ENCODE measurements around the gene LRRC72.
"Not testable (repeated sequence)": the region's sequence is repeated elsewhere in the genome, so short reads cannot be mapped to it uniquely, and the experiment has no call there.

The LRRC72 gene

DNA sequence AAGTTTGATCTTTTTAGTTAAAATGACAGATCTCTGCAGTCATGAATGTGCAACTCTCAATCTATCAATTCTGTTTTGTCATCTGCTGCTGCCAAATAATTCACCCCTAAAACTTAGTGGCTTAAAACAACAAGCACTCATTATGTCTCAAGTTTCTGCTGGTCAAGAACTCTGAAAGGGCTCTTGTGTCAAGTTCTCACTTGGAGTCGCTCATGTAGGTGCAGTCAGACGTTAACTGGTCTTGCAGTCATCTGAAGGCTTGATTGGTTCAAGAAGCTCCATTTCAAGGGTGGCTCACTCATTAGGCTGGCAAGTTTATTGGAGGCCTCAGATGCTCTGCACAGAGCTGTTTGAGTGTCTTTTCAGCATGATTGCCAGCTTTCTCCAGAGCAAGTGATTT lies 28.5 kb upstream of the LRRC72 start:
- no peaks in the 10 kb centered on the region for H3K36me3 ChIP-seq
- H3K4me3 ChIP-seq = no peak overlapping the region
- no peaks in the 10 kb centered on the region for H3K27me3 ChIP-seq
- no peaks in the 10 kb centered on the region for H3K4me1 ChIP-seq
- no peak for TF ChIP-seq Cebpa-rat (IDR thresholded peaks at IDR 0.05)
- H3K27ac ChIP-seq = no peak overlapping the region
- no peak overlapping the region for H3K4me2 ChIP-seq
- H4K20me1 ChIP-seq = no peaks in the 10 kb centered on the region
- no peaks in the 10 kb centered on the region for H3K9me3 ChIP-seq (replicated peaks in 1 of 11)
- no peak overlapping the region for H3K9ac ChIP-seq

DNA sequence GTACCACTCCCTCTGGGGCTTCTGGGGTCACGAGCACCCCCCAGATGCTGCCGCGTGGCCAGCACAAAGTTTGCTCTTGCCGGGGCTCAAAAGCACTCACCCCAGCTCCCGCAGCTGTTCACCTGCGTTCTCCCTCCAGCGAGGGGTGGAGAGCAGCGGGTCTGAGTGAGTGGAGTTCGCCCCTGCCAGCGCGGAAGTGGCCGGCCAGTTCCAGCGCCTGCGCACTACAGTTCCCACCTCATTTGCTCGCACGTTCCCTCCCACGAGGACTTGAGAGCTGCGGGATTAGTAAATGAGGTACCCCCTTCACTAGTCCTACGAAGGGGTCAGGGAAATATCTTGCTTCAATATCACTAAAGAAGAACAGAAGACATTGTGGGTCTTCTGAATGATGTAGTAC lies 24.3 kb upstream of the LRRC72 start:
- Histone ChIP-seq H4K20me1 (no peaks in the 10 kb centered on the region), H3K36me3 (no peaks in the 10 kb centered on the region), H3K4me1 (no peaks in the 10 kb centered on the region), H3K27me3 (no peaks in the 10 kb centered on the region), H3K27ac (no peak overlapping the region), H3K9ac (no peak overlapping the region), H3K4me2 (no peak overlapping the region), H3K4me3 (no peak overlapping the region), H3K9me3 (replicated peaks in 1 of 11) (no peaks in the 10 kb centered on the region)
- no peak for TF ChIP-seq Cebpa-rat (IDR thresholded peaks at IDR 0.05)

DNA sequence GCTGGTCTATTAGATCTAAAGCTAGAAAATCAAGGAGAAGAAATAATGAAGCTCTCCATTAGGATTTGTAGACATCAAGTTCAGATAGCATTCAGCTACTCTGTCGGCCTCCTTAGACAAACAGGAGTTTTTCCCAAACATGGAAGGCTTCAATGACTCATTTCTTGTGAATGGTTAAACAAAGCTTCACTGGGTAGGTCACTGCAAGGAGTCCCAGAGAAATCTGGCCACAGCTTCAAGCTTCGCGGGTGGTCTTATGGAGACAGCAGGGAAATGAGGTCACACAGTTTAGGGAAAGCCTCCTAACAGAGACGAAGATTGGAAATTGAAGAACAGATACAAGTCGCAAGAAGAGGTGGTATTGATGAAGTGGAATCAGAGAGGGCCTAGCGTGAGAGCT lies 22.6 kb upstream of the LRRC72 start:
- no peak overlapping the region for H3K4me2 ChIP-seq
- H4K20me1 ChIP-seq = no peaks in the 10 kb centered on the region

DNA sequence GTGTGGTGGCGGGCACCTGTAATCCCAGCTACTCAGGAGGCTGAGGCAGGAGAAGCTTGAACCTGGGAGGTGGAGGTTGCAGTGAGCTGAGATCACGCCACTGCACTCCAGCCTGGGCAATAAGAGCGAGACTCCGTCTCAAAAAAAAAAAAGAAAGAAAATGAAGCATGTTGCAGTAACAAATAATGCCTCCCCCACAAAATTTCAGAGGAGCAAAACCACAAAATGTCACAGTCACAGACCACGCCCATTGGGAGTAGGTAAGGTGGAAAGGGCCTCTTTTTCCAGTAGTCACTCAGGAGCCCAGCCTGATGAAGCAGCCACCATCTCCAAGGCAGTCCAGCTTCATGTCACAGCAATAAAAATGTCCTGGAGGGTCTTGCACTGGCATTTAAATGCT lies 20.2 kb upstream of the LRRC72 start:
- H4K20me1 ChIP-seq; H3K27me3 ChIP-seq; H3K4me3 ChIP-seq; H3K4me1 ChIP-seq; H3K9ac ChIP-seq; H3K4me2 ChIP-seq; H3K27ac ChIP-seq; H3K36me3 ChIP-seq; H3K9me3 ChIP-seq (replicated peaks in 1 of 11): not testable (repeated sequence)

More for the DNA sequence above, 22.6 kb upstream of the LRRC72 start:
- Histone ChIP-seq H3K4me1 (no peaks in the 10 kb centered on the region), H3K27me3 (no peaks in the 10 kb centered on the region), H3K27ac (no peak overlapping the region), H3K36me3 (no peaks in the 10 kb centered on the region), H3K4me3 (no peak overlapping the region), H3K9me3 (replicated peaks in 1 of 11) (no peaks in the 10 kb centered on the region), H3K9ac (no peak overlapping the region)
- TF ChIP-seq Cebpa-rat (IDR thresholded peaks at IDR 0.05) = no peak

DNA sequence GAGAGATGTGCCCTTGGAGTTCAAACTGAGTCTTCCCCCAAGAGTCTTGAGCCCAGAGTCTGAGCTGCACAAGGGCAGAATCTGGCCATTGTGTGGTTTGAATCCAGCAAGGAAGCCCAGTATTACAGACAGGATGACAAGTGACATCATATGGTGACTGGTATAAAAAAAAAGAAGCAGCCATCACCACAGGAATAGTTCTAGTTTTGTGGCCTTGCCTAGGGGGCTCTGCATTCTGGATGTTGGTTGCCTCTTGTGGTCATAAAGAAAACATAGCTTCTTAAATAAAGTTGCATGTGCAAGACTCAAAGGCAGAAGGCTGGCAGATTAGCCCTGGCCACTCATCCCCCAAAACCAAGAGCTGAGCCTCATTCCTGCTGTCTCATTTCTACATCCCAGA lies 16.8 kb upstream of the LRRC72 start:
- no peak overlapping the region for H3K9ac ChIP-seq
- no peaks in the 10 kb centered on the region for H4K20me1 ChIP-seq
- no peak for TF ChIP-seq Cebpa-rat (IDR thresholded peaks at IDR 0.05)
- H3K36me3 ChIP-seq = no peaks in the 10 kb centered on the region
- H3K27ac ChIP-seq = no peak overlapping the region
- no peaks in the 10 kb centered on the region for H3K4me1 ChIP-seq
- no peaks in the 10 kb centered on the region for H3K9me3 ChIP-seq (replicated peaks in 1 of 11)
- no peak overlapping the region for H3K4me2 ChIP-seq
- H3K4me3 ChIP-seq = no peak overlapping the region
- H3K27me3 ChIP-seq = no peaks in the 10 kb centered on the region

DNA sequence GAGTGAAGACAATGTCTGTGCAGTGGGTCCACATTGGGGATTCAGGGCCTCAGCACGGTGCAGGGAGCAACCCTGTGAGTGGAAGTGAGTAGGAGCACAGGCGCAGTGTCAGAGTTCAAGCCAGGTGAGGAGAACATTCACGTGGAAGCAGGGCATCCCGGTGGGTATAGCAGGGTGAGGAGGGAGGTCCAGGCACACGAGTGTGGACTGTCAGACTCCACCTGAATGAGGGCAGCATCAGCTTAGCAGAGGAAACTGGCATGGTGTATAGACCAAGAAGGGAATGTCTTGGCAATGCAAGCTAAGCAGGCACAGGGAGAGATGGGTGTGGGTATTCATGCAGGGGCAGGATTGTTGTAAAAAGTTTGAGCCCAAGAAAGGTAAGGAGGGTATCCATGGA lies 15.3 kb upstream of the LRRC72 start:
- TF ChIP-seq Cebpa-rat (IDR thresholded peaks at IDR 0.05) = no peak

DNA sequence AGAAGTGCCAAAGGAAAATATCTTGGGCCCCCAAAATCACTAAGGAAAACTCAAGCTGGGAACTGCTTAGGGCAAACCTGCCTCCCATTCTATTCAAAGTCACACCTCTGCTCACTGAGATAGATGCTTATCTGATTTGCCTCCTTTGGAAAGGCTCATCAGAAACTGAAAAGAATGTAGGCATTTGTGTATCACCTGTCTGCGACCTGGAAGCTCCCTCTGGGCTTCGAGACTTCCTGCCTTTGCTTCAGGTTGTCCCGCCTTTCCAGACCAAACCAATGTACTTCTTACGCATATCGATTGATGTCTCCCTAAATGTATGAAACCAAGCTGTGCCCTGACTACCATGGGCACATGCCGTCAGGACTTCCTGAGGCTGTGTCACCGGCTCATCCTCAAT lies 14.5 kb upstream of the LRRC72 start:
- H3K4me1 ChIP-seq = no peaks in the 10 kb centered on the region
- no peaks in the 10 kb centered on the region for H3K36me3 ChIP-seq
- no peak overlapping the region for H3K27ac ChIP-seq
- no peak overlapping the region for H3K4me2 ChIP-seq
- no peak overlapping the region for H3K9ac ChIP-seq
- H3K4me3 ChIP-seq = no peak overlapping the region
- no peaks in the 10 kb centered on the region for H3K27me3 ChIP-seq
- TF ChIP-seq Cebpa-rat (IDR thresholded peaks at IDR 0.05) = no peak
- H3K9me3 ChIP-seq (replicated peaks in 1 of 11) = no peaks in the 10 kb centered on the region
- H4K20me1 ChIP-seq = no peaks in the 10 kb centered on the region

More for the DNA sequence above, 15.3 kb upstream of the LRRC72 start:
- H4K20me1 ChIP-seq = no peaks in the 10 kb centered on the region
- no peak overlapping the region for H3K27ac ChIP-seq
- H3K9me3 ChIP-seq (replicated peaks in 1 of 11) = no peaks in the 10 kb centered on the region
- H3K4me2 ChIP-seq = no peak overlapping the region
- H3K27me3 ChIP-seq = no peaks in the 10 kb centered on the region
- no peak overlapping the region for H3K9ac ChIP-seq
- no peaks in the 10 kb centered on the region for H3K36me3 ChIP-seq
- H3K4me3 ChIP-seq = no peak overlapping the region
- no peaks in the 10 kb centered on the region for H3K4me1 ChIP-seq

DNA sequence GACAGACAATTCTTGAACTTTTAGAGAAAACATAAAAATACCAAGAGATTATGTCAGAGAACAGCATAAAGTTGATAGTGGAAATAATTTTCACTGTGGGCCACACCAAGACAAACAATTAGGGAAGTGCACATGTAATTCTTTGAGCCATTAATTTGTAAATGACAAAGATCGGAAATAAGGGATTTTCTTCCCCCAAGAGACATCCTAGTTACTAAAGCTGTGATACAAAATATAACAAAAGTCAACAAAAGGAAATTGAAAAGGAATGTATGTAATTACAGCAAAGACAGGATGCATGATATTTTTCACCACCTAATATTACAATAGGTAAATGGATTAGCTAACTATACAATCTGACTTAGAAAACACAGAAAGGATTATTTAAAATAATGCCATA lies 12.4 kb upstream of the LRRC72 start:
- H3K9ac ChIP-seq = no peak overlapping the region
- no peaks in the 10 kb centered on the region for H3K36me3 ChIP-seq
- no peaks in the 10 kb centered on the region for H4K20me1 ChIP-seq
- no peak overlapping the region for H3K27ac ChIP-seq
- H3K4me2 ChIP-seq = no peak overlapping the region
- H3K4me1 ChIP-seq = no peaks in the 10 kb centered on the region
- H3K9me3 ChIP-seq (replicated peaks in 1 of 11) = no peaks in the 10 kb centered on the region
- H3K4me3 ChIP-seq = no peak overlapping the region
- H3K27me3 ChIP-seq = no peaks in the 10 kb centered on the region
- TF ChIP-seq Cebpa-rat (IDR thresholded peaks at IDR 0.05) = no peak

DNA sequence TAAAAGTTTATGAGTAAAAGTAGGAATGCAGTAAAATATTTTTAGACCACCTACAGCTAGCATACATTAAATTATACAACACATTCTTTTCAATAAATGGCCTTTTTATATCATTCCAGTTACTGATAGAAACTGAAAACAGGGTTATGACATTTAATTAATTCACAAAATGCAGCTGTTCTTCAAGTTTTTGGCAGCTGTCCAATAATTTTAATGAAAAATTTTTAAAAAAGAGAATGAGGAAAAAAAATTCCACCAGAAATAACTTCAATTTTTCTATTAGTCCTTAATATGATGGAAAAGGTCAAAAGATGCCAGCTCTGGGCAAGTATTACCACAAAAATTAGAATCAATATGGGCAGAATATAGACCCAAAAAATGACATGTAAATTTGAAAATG lies 11.9 kb upstream of the LRRC72 start:
- Histone ChIP-seq H3K27ac (no peak overlapping the region), H3K9ac (no peak overlapping the region), H4K20me1 (no peaks in the 10 kb centered on the region), H3K4me2 (no peak overlapping the region), H3K4me1 (no peaks in the 10 kb centered on the region), H3K36me3 (no peaks in the 10 kb centered on the region), H3K4me3 (no peak overlapping the region), H3K27me3 (no peaks in the 10 kb centered on the region), H3K9me3 (replicated peaks in 1 of 11) (no peaks in the 10 kb centered on the region)
- TF ChIP-seq Cebpa-rat (IDR thresholded peaks at IDR 0.05) = no peak

DNA sequence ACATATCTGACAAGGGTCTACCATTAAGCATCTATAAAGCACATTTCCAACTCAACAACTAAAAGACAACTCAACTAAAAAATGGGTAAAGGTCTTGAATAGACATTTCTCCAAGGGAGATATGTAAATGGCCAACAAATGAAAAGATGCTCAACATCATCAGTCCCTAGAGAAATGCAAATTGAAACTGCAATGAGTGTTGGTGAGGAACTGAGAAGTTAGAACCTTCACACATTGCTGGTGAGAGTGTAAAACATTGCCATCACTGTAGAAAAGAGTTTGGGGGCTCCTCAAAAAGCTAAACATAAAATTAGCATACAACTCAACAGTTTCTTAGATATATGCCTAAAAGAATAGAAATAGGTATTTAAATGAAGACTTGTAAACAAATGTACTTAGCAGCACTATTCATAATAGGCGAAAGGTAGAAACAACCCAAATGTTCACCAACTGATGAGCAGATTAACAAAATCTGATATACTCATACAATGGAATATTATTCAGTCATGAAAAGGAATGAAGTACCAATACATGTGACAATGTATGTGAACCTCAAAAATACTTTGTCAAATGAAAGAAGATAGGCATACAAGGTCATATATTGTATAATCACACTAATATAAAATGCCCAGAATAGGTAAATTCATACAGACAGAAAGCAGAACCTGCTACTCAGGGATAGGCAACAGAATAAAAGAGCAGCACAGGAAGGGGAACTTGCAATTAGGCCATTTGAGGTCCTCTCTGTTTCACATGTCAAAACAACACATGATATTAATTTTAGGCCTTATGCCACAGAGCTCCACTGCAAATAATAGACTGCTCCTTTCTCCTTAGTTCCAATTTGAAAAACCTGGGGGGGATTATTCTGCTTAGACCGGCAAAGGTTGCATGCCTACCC lies 10.6 kb upstream of the LRRC72 start:
- Histone ChIP-seq H4K20me1 (no peaks in the 10 kb centered on the region), H3K27ac (no peak overlapping the region), H3K27me3 (no peaks in the 10 kb centered on the region), H3K9me3 (replicated peaks in 1 of 11) (no peaks in the 10 kb centered on the region), H3K4me3 (no peak overlapping the region), H3K9ac (no peak overlapping the region), H3K4me1 (no peaks in the 10 kb centered on the region), H3K4me2 (no peak overlapping the region), H3K36me3 (no peaks in the 10 kb centered on the region)
- TF ChIP-seq Cebpa-rat (IDR thresholded peaks at IDR 0.05) = no peak

DNA sequence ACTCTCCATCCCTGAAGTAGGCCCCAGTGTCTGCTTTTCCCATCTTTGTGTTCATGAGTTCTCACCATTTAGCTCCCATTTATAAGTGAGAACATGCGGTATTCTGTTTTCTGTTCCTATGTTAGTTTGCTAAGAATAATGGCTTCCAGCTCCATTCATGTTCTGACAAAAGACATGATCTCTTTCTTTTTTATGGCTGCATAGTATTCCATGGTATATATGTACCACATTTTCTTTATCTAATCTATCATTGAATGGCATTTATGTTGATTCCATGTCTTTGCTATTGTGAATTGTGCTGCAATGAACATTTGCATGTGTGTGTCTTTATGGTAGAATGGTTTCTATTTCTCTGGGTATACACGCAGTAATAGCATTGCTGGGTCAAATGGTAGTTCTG lies 6.6 kb upstream of the LRRC72 start:
- not testable (repeated sequence) for H3K27me3 ChIP-seq; H3K9me3 ChIP-seq (replicated peaks in 1 of 11)

More for the DNA sequence above, 6.6 kb upstream of the LRRC72 start:
- not testable (repeated sequence) for H3K4me2 ChIP-seq, H4K20me1 ChIP-seq, H3K36me3 ChIP-seq, H3K9ac ChIP-seq, H3K27ac ChIP-seq, H3K4me3 ChIP-seq, H3K4me1 ChIP-seq
